Activated CD4-positive, alpha-beta T cell treated with anti-CD3 and anti-CD28 coated beads for 48 hours (primary cell): Measurements from ENCODE around the gene LTBP1.
"Not testable (repeated sequence)": the region's sequence is repeated elsewhere in the genome, so short reads cannot be mapped to it uniquely, and the experiment has no call there.

ENCODE experiments used
- DNase-seq: peaks from one replicate; pipeline ENCODE4 v3.0.0-alpha.2; 2020

Gene LTBP1

GRCh38 chr2:33160191-33160590 is 213.4 kb downstream of the LTBP1 start:
- DNase-seq: no peak

- DNase-seq: no peak
Measured at GRCh38 chr2:33166287-33166881, 219.6 kb downstream of the LTBP1 start.

GRCh38 chr2:33167622-33168245 is 221.0 kb downstream of the LTBP1 start:
- DNase-seq: no peak

- DNase-seq: no peak
Measured at GRCh38 chr2:33168425-33168824, 221.7 kb downstream of the LTBP1 start.

- no peak for DNase-seq
Measured at GRCh38 chr2:33168922-33169321, 222.2 kb downstream of the LTBP1 start.

GRCh38 chr2:33170251-33170650 is 223.5 kb downstream of the LTBP1 start:
- DNase-seq: not testable (repeated sequence)

GRCh38 chr2:33177627-33178026 is 230.9 kb downstream of the LTBP1 start:
- no peak for DNase-seq

- no peak for DNase-seq
Measured at GRCh38 chr2:33178209-33178608, 231.5 kb downstream of the LTBP1 start.

- no peak for DNase-seq
Measured at GRCh38 chr2:33180915-33181314, 234.2 kb downstream of the LTBP1 start.

- no peak for DNase-seq
Measured at GRCh38 chr2:33181466-33181865, 234.7 kb downstream of the LTBP1 start.

GRCh38 chr2:33184041-33184440 is 237.3 kb downstream of the LTBP1 start:
- no peak for DNase-seq

GRCh38 chr2:33186937-33187336 is 240.2 kb downstream of the LTBP1 start:
- no peak for DNase-seq

GRCh38 chr2:33188799-33189198 is 242.0 kb downstream of the LTBP1 start:
- no peak for DNase-seq

- DNase-seq: no peak
Measured at GRCh38 chr2:33190393-33190937, 243.7 kb downstream of the LTBP1 start.

- DNase-seq: no peak
Measured at GRCh38 chr2:33195891-33196290, 249.1 kb downstream of the LTBP1 start.

GRCh38 chr2:33196700-33197099 is 249.9 kb downstream of the LTBP1 start:
- DNase-seq: no peak

GRCh38 chr2:33197198-33197938 is 250.6 kb downstream of the LTBP1 start:
- DNase-seq: no peak

GRCh38 chr2:33202641-33203522 is 256.1 kb downstream of the LTBP1 start:
- no peak for DNase-seq

GRCh38 chr2:33204945-33205344 is 258.2 kb downstream of the LTBP1 start:
- DNase-seq: no peak

- DNase-seq: no peak
Measured at GRCh38 chr2:33205693-33206434, 259.1 kb downstream of the LTBP1 start.

- DNase-seq: no peak
Measured at GRCh38 chr2:33207151-33207740, 260.5 kb downstream of the LTBP1 start.

GRCh38 chr2:33208400-33208799 is 261.6 kb downstream of the LTBP1 start:
- peak; percentile 4 for DNase-seq
